ENCODE measurements around the gene SLC19A2.

- TF ChIP-seq CTCF (conservative IDR thresholded peaks at IDR 0.05; ENCODE audit: low read depth, low read length) (peak; percentile 37), EZH2 (IDR thresholded peaks at IDR 0.05; ENCODE audit: borderline replicate concordance, low read depth, low read length, poor library complexity, severe bottlenecking) (no peak)
Measured at GRCh38 chr1:169485431-169486280, at the start of gene SLC19A2.

Measured in A673 (cell line).